K562 (cell line): Measurements from ENCODE around the gene DPH2. TPM values are rescaled to one million over a fixed set of nuclear protein-coding genes. Genes with fewer than 3 reads are reported as not detected.

Experiments
- ATAC-seq: fragments of 200-7000 bp; cut with Tn5 transposase; 3 replicates; pipeline ENCODE4 v1.9.1; 2020; ENCODE audit warnings: moderate library complexity
- BruUV-seq: library from RNA; stranded (reverse); fragments of 400-500 nt; replicated peaks from 2 replicates; lab custom pipeline; 2021; lab: Mats Ljungman, UMichigan
- CTCF ChIA-PET: fragments of 300-600 bp; formaldehyde crosslinking; extraction: SDS; loops from one replicate; lab custom pipeline; 2021; ENCODE audit warnings: low intra/inter-chr PET ratio; lab: Yijun Ruan, JAX
- POLR2A ChIA-PET: fragments of 300-600, 350-650 bp; sonication (Branson Sonifier 250); formaldehyde crosslinking; extraction: SDS; loops from one replicate; lab custom pipeline; 2021; ENCODE audit warnings: antibody characterized with exemption, inconsistent platforms; lab: Yijun Ruan, JAX
- DNase-seq, 4 experiments: peaks; one replicate each; pipeline versions ENCODE4 v3.0.0 to v3.0.0-alpha.2; 2011 to 2018; ENCODE audit warnings: low spot score in 3 of 4, mixed read lengths in 3 of 4; ENCODE audit errors: extremely low read depth in 1 of 4
- FAIRE-seq: peaks from 2 replicates; lab custom pipeline; 2011; peaks lifted over from hg19 to GRCh38; lab: Jason Lieb, UNC
- H2AFZ ChIP-seq: 2 replicates; pipeline ENCODE4 v1.6.0; 2011; ENCODE audit warnings: low read depth, low read length, control low read depth, inconsistent platforms
- H3K27ac ChIP-seq: fragments of 200-600 bp; 3 replicates; pipeline ENCODE4 v1.8.0; 2011; ENCODE audit warnings: low read depth, mild to moderate bottlenecking, control low read depth, inconsistent platforms, low read length, moderate library complexity, mixed read lengths; ENCODE audit errors: extremely low read depth
- H3K27me3 ChIP-seq, 2 experiments: fragments of 300-600 bp in 1 of 2; 2 replicates in 1 of 2; 3 replicates in 1 of 2; pipeline versions ENCODE4 v1.6.0 to v1.8.0; 2011; ENCODE audit warnings: inconsistent platforms in 2 of 2, low read length in 2 of 2, mild to moderate bottlenecking in 1 of 2, mixed read lengths in 1 of 2, moderate library complexity in 1 of 2; ENCODE audit not compliant: control insufficient read depth in 2 of 2, insufficient read depth in 2 of 2
- H3K36me3 ChIP-seq: fragments of 300-600 bp; 3 replicates; pipeline ENCODE4 v1.8.0; 2011; ENCODE audit warnings: mild to moderate bottlenecking, low read length, inconsistent platforms; ENCODE audit not compliant: control insufficient read depth, insufficient read depth
- H3K4me1 ChIP-seq, 2 experiments: fragments of 200-600 bp in 1 of 2; replicated peaks in 1 of 2; 2 replicates in 1 of 2; 3 replicates in 1 of 2; pipeline versions ENCODE4 v1.5.1 to v1.8.0; 2011; ENCODE audit warnings: inconsistent platforms in 2 of 2, low read length in 2 of 2, mild to moderate bottlenecking in 1 of 2, mixed read lengths in 1 of 2, moderate library complexity in 1 of 2; ENCODE audit not compliant: control insufficient read depth in 2 of 2, insufficient read depth in 2 of 2
- H3K4me2 ChIP-seq: 2 replicates; pipeline ENCODE4 v1.6.1; 2011; ENCODE audit warnings: low read length, control low read depth, inconsistent platforms, mixed read lengths; ENCODE audit not compliant: insufficient read depth
- H3K4me3 ChIP-seq: fragments of 200-600 bp; sonication (generic), shearing (Covaris generic); 2 replicates; pipeline ENCODE4 v1.5.1; 2016; ENCODE audit warnings: control low read depth, inconsistent platforms
- H3K79me2 ChIP-seq: fragments of 200-600 bp; 3 replicates; pipeline ENCODE4 v1.8.0; 2011; ENCODE audit warnings: low read length, inconsistent platforms; ENCODE audit not compliant: control insufficient read depth, insufficient read depth
- H3K9ac ChIP-seq, 2 experiments: 2 replicates each; pipeline versions ENCODE4 v1.6.0 to v1.6.1; 2011; ENCODE audit warnings: low read depth in 2 of 2, low read length in 2 of 2, control low read depth in 1 of 2, inconsistent platforms in 1 of 2, mild to moderate bottlenecking in 1 of 2, mixed read lengths in 1 of 2; ENCODE audit not compliant: insufficient read depth in 1 of 2
- H3K9me1 ChIP-seq: one replicate; pipeline ENCODE4 v1.6.0; 2011; ENCODE audit warnings: inconsistent platforms, mild to moderate bottlenecking, low read length, moderate library complexity; ENCODE audit not compliant: control insufficient read depth, insufficient read depth
- H3K9me3 ChIP-seq: replicated peaks from 2 replicates; pipeline ENCODE4 v1.5.1; 2011; ENCODE audit warnings: low read depth, low read length, inconsistent platforms; ENCODE audit not compliant: control insufficient read depth, insufficient read depth
- H4K20me1 ChIP-seq: replicated peaks from 2 replicates; pipeline ENCODE4 v1.6.1; 2011; ENCODE audit warnings: low read length, inconsistent platforms, mixed read lengths; ENCODE audit not compliant: control insufficient read depth, insufficient read depth
- BRCA1 ChIP-seq, 2 experiments: fragments of 450-650 bp in 1 of 2; sonication (generic) in 1 of 2; formaldehyde crosslinking in 1 of 2; IDR thresholded peaks; 2 replicates each; pipeline versions ENCODE4 v1.5.0 to v1.6.1; 2017 to 2020; ENCODE audit warnings: mild to moderate bottlenecking in 1 of 2, missing genetic modification reagents in 1 of 2
- LEF1 ChIP-seq: fragments of 450-650 bp; IDR thresholded peaks from 2 replicates; pipeline ENCODE4 v1.6.1; 2016; ENCODE audit warnings: mild to moderate bottlenecking
- RBFOX2 ChIP-seq: fragments of 200-400 bp; formaldehyde crosslinking; IDR thresholded peaks from 2 replicates; pipeline ENCODE4 v1.6.1; 2017; ENCODE audit warnings: low read depth, mild to moderate bottlenecking, low read length, moderate library complexity
- WGBS: fragments of 100-300 bp; shearing (Covaris generic); methylation state at CpG from one replicate; pipeline ENCODE4 v1.1.6; 2016; ENCODE audit warnings: low coverage, mixed read lengths; ENCODE audit not compliant: insufficient coverage; ENCODE audit errors: missing lambda C conversion rate; 5-methylcytosine and 5-hydroxymethylcytosine counted together
- in situ Hi-C: fragments of 300-500 bp; cut with MboI; formaldehyde crosslinking; loops from 4 replicates; pipeline ENCODE4 v1.15.0; 2018; ENCODE audit warnings: inconsistent platforms, mixed read lengths
- intact Hi-C: fragments of 100-400 bp; cut with micrococcal nuclease; formaldehyde crosslinking; loops from 2 replicates; pipeline ENCODE4 v1.14.2; 2022
- polyA plus RNA-seq, 8 experiments: library from polyadenylated mRNA; depleted of rRNA in 4 of 8; stranded (reverse) in 5 of 8; unstranded in 3 of 8; fragments of >200 nt; fragmentation: Nextera tagmentation in 2 of 8; fragmentation: Illumina TruSeq in 1 of 8; extraction: Ambion mirVana in 2 of 8; extraction: Trizol in 1 of 8; gene quantifications; 2 replicates each; pipeline versions ENCODE4 v1.2.1 to v1.2.3, GENCODE V29; 2011 to 2014; ENCODE audit warnings: inconsistent platforms in 1 of 8, missing spikeins in 1 of 8
- total RNA-seq, 7 experiments: library from RNA; depleted of rRNA in 6 of 7; stranded (reverse); fragments of >200 nt in 6 of 7; fragmentation: Illumina TruSeq in 2 of 7; extraction: Trizol in 2 of 7; gene quantifications; 2 replicates each; pipeline versions ENCODE4 v1.2.1 to v1.2.3, GENCODE V29; 2011 to 2021; ENCODE audit warnings: low replicate concordance in 1 of 7

DPH2 gene
- total and polyA plus RNA-seq, 9 of the 15 experiments (the other 6 are each of a cell fraction or from before 2014, with no cell fraction given) = 17.9 to 94.1 (median 68.1) TPM

DNA sequence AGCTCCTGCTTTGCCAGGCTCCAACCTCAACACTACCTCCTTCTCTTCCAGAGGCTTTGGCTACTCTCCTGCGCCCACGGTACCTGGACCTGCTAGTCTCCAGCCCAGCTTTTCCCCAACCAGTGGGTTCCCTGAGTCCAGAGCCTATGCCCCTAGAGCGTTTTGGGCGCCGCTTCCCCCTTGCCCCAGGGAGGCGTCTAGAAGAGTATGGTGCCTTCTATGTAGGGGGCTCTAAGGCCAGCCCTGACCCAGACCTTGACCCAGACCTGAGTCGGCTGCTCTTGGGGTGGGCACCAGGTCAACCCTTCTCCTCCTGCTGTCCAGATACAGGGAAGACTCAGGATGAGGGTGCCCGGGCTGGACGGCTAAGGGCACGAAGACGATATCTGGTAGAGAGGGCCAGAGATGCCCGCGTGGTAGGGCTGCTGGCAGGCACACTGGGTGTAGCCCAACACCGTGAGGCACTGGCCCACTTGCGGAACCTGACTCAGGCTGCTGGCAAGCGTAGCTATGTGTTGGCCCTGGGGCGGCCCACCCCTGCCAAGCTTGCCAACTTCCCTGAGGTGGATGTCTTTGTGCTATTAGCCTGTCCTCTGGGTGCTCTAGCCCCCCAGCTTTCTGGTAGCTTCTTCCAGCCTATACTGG lies 1.6 kb downstream of the DPH2 start:
- Histone ChIP-seq H3K27me3 (no peaks in the 10 kb centered on the region), H2AFZ (no peak overlapping the region), H3K4me1 (peaks cover 20 to 44% of the 10 kb centered on the region in 2 experiments), H3K36me3 (peaks cover 44% of the 10 kb centered on the region), H3K79me2 (peaks cover 34% of the 10 kb centered on the region), H3K4me2 (peak overlapping the region; percentile 98; the same call in 1 of the 2 replicates), H3K9me1 (peaks cover 7% of the 10 kb centered on the region), H3K4me3 (peak overlapping the region; percentile 100), H3K9me3 (no peaks in the 10 kb centered on the region), H3K27ac (no peak overlapping the region), H3K9ac (peak overlapping the region in 1 of 2 experiments; percentile 99; a peak in 2 of 4 replicates), H4K20me1 (peaks cover 11% of the 10 kb centered on the region; the same call in 1 of the 2 replicates)
- intact Hi-C loops (no loop called here), in situ Hi-C loops (no loop called here)
- TF ChIP-seq LEF1 (no peak), RBFOX2 (0 out of 2 replicates have a peak, but pooled peaks have one; percentile 27), BRCA1 (IDR thresholded peaks at IDR 0.05) (no peak), BRCA1 (CRISPR knock-in tag; IDR thresholded peaks at IDR 0.05) (0 out of 2 replicates have a peak, but pooled peaks have one; percentile 34)
- no peak for FAIRE-seq
- ChIA-PET POLR2A (interaction anchor here (0.6 to 1.4 kb wide), 7 partner anchors 9 to 560 kb away, joined by 3 to 7 read pairs (median 4); no protein-coding TSS in a partner anchor), CTCF (interaction anchor here (0.5 kb wide), 1 partner anchor 127 kb away, joined by 3 read pairs; no protein-coding TSS in a partner anchor)
- BruUV-seq = no TSS peak
- WGBS = 97% methylated on average over 17 of the region's 17 CpGs
- no peak for DNase-seq
- no peak for ATAC-seq
